ENCODE measurements around the gene ARHGEF40. TPM values are rescaled to one million over a fixed set of nuclear protein-coding genes. Genes with fewer than 3 reads are reported as not detected.

The ARHGEF40 gene
- total and polyA plus RNA-seq, 10 of the 15 experiments (the other 5 are each of a cell fraction or from before 2014, with no cell fraction given) = 0.03 to 0.31 (median 0.08) TPM; not detected in 2

- Histone ChIP-seq H3K9ac (ENCODE audit: control insufficient read depth, insufficient read depth, low read length) (peak overlapping the region; percentile 93), H3K9me3 (replicated peaks; ENCODE audit: control insufficient read depth, insufficient read depth, low read length) (no peaks in the 10 kb centered on the region), H3K36me3 (ENCODE audit: control insufficient read depth in 2 of 2, insufficient read depth in 2 of 2, low read length in 1 of 2) (no peaks in the 10 kb centered on the region), H3K4me2 (ENCODE audit: control insufficient read depth, insufficient read depth) (peak overlapping the region; percentile 89), H3K4me3 (peak overlapping the region; percentile 75), H3K27ac (ENCODE audit: control insufficient read depth, insufficient read depth) (peak overlapping the region; percentile 92), H3K79me2 (ENCODE audit: control insufficient read depth, insufficient read depth, low read length) (no peaks in the 10 kb centered on the region; the same call in 1 of the 2 replicates), H3K4me1 (ENCODE audit: control insufficient read depth, insufficient read depth, low read length) (peaks cover 15% of the 10 kb centered on the region), H4K20me1 (ENCODE audit: control insufficient read depth, insufficient read depth) (no peaks in the 10 kb centered on the region), H2AFZ (ENCODE audit: control insufficient read depth, low read depth, low read length) (peak overlapping the region; percentile 96), H3K27me3 (replicated peaks in 1 of 2; ENCODE audit: control insufficient read depth in 2 of 2, insufficient read depth in 2 of 2, low read length in 1 of 2) (peaks cover 0 to 2% of the 10 kb centered on the region in 2 experiments; a peak in 1 of 4 replicates)
- intact Hi-C loops (cut with micrococcal nuclease; ENCODE audit: unreplicated experiment) (loop anchor here (1.0 to 5.0 kb wide), 2 partner anchors 88 to 760 kb away; partner anchors contain the start of gene PARP2), in situ Hi-C loops (cut with MboI) (loop anchor here (5.0 kb wide), 1 partner anchor 85 kb away; no protein-coding TSS in a partner anchor)
- FAIRE-seq (no peak), ATAC-seq (no peak), DNase-seq (ENCODE audit: low read depth, low spot score) (no peak)
- RAD21 ChIA-PET (ENCODE audit: unreplicated experiment) = interaction anchor here (0.6 to 5.4 kb wide), 6 partner anchors 10 to 422 kb away, joined by 3 to 70 read pairs (median 46); partner anchors contain the start of gene ARHGEF40
- SMC1A ChIA-PET (ENCODE audit: uncharacterized antibody, unreplicated experiment) = interaction anchor here (1.1 to 8.3 kb wide), 6 partner anchors 8 to 279 kb away, joined by 3 to 99 read pairs (median 18); partner anchors contain the start of gene ARHGEF40
- POLR2A ChIA-PET = interaction anchor here (1.5 to 4.1 kb wide), 2 partner anchors 10 to 32 kb away, joined by 4 to 21 read pairs; partner anchors contain the start of gene ARHGEF40
- TF ChIP-seq TCF7 (IDR thresholded peaks at IDR 0.05; ENCODE audit: borderline replicate concordance) (no peak), NR2C1 (IDR thresholded peaks at IDR 0.05) (no peak), RUNX3 (IDR thresholded peaks at IDR 0.05; ENCODE audit: low read length) (no peak), BCL11A (IDR thresholded peaks at IDR 0.05; ENCODE audit: low read depth, low read length) (no peak), SUPT20H (IDR thresholded peaks at IDR 0.05; ENCODE audit: borderline replicate concordance, control insufficient read depth, low read depth, low read length) (no peak), JUNB (IDR thresholded peaks at IDR 0.05) (no peak), IKZF2 (IDR thresholded peaks at IDR 0.05) (no peak)
- 27% methylated on average over 9 of the region's 9 CpGs for WGBS (ENCODE audit: insufficient coverage, insufficient replicate concordance, low lambda C conversion rate, missing lambda C conversion rate)
- BruUV-seq (replicated peaks) = TSS peak; percentile 82
- CTCF ChIA-PET = interaction anchor here (0.6 to 10.6 kb wide), 19 partner anchors 8 to 717 kb away, joined by 3 to 253 read pairs (median 4); partner anchors contain the start of genes ARHGEF40, SALL2 and SLC39A2
Measured at GRCh38 chr14:21102521-21103410, 32.7 kb downstream of the ARHGEF40 start.

Measured in GM12878 (cell line).